GM18873 (cell line): ENCODE data around the gene C20orf144.
"Not testable (repeated sequence)": the region's sequence is repeated elsewhere in the genome, so short reads cannot be mapped to it uniquely, and the experiment has no call there.

Experiments used
- ATAC-seq: cut with Tn5 transposase; IDR thresholded peaks from one replicate; pipeline ENCODE4 v1.9.1; 2021; ENCODE audit warnings: mild to moderate bottlenecking, moderate library complexity, moderate number of reproducible peaks; ENCODE audit not compliant: unreplicated experiment, low FRiP score

The C20orf144 gene

DNA sequence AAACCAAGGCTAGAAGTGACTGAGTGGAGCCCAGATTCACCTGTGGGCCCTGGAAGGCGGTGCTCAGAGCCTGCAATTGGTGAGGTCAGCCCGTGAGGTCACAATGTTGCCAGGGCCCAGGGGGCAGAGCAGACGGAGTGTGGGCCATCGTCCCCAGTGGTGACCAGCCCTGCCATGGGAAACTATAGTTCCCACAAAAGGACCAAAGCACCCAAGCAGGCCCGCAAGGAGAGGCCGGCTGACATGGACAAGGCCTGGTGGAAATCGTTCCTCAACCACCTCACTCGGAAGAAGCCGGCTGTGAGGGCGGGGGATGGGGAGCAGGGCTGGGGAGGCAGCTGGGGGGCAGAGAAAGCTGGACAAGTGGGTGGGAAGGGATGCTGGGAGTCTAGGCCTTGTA is at the start of gene C20orf144:
C20orf144 (plus strand) TSS at position 156 of the 400 bp plus-strand sequence; CDS start at position 175, 19 bp downstream.
- ATAC-seq: no peak

DNA sequence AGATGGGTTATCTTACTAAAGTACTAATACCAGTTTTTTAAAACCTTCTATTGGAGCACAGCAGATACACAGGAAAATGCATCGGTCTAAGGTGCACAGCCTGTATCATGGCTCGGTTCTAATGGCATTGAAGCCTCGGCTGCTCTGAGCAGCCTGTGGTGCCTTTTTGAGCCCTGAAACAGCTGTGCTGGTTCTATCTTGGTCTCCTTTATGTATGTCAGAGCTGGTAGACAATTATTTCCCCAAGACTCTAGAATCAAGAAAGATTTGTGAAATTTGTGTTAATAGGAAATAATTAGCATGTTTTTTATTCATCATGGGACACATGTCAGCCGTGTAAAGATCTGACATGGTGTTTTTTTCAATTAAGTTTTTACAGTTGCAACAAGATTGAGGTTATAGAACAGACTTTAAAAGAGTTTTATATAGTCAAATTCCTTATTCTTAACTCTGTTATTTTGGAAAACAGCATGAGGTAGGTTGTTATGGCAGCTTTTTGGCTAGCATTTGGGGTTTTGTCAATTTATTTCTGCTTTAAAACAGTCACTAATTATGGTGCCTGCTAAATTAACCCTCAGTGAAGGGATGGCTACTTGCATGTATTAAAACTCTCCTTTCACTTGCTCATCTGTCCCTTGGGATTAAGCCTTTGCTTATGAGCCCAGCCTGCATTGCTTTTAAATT is 40.3 kb upstream of the C20orf144 start:
- no peak for ATAC-seq

DNA sequence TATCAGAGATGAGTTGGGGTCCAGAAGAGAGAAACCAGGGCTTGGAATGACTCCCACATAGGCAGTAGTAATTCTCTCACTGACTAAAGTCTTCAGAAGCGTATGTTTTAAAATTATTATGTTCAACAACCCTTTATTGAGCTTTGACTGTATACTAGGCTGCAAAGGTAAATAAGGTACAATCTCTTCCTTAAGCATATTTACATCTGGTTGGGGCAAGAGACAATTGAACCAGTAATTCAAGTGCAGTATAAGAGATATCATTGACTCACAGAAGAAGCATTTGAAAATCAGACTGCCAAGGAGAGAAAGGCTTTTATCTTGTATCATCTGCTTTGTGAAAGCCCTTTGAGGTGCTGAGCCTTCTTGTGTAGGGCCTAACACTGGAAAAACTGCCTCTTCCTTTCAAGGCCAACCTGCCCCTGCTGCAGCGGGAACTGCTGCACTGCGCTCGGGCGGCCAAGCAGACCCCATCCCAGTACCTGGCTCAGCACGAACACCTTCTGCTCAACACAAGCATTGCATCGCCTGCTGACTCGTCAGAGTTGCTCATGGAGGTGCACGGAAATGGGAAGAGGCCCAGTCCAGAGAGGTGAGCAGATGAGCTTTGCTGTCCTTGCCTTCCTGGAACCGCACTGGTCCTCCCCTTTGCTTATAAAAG is 39.3 kb upstream of the C20orf144 start:
- ATAC-seq: no peak

DNA sequence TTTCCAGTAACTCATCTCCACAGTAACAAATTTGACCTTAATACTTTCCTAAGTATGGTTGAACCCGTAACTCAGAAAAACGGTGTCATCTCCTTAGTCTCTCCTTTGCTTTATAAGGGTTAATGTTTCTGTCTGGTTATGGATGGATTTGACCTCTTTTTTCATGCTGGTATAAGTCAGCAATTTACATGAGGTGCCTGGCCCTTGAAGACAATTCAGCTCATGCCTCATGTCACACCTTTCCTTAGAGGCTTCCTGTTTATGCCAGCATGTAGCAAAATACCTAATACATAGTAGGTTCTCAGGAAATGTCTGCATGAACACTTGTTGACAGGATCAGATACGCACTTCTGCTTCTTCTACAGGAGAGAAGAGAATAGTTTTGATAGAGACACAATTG is 37.7 kb upstream of the C20orf144 start:
- no peak for ATAC-seq

DNA sequence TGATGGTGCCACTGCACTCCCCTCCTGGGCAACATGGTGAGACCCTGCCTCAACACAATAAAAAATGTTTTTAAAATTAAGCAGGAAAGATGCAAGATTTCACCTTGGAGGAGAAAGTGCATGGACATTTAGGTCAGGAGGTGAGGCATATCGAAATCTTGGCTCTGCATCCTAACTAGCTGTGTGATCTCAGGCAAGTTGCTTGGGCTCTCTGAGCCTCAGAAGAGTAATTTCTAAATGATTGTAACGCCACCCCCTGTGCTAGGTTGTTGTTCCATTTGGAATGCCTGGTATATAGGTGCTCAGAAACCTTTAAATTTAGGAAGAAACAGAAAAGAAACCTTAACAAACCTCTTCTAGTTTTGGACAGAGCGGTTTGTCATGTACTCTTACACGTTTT is 35.9 kb upstream of the C20orf144 start:
- ATAC-seq: no peak

DNA sequence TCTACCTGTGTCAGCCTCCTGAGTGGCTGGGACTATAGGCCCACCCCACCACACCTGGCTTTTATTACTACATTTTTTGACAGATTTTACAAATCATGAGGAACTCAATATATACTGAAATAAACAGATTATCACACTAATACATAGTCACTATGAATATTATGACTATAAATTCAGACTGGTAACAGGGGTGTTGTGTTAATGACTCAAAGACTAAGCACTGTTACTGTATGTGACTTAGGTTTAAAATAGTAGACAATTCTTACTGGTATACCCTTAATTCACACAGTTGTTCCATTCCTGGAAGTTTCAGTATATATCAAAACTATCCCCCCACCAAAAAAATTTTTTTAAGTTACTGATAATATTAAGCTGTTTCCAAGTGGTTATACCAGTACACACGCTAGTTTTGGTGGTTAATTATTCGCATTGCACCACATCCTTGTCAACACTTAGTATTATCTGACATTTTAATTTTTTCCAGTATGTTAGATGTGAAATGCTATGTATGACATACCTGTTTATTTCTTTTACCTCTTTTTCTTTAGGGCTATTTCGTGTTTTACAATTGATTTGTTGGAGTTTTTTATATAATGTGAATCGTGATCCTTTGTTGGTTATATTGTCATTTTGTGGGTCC is 34.4 kb upstream of the C20orf144 start:
- no peak for ATAC-seq

DNA sequence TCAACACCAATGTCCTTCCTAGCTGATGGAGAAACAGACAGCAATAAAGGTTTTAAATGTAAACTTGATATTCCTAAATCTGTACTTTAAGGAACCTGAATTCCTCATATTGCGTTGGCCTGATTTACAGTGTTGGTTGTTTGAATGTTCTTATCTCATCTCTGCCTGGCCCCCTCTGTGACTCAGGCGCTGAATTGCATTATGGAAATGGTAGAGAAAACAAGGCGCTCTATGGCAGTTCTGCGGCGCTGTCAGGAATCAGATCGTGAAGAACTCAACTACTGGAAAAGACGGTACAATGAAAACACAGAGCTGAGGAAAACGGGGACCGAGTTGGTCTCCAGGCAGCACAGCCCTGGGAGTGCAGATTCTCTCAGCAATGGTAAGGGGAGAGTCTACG is 32.6 kb upstream of the C20orf144 start:
- ATAC-seq: no peak

DNA sequence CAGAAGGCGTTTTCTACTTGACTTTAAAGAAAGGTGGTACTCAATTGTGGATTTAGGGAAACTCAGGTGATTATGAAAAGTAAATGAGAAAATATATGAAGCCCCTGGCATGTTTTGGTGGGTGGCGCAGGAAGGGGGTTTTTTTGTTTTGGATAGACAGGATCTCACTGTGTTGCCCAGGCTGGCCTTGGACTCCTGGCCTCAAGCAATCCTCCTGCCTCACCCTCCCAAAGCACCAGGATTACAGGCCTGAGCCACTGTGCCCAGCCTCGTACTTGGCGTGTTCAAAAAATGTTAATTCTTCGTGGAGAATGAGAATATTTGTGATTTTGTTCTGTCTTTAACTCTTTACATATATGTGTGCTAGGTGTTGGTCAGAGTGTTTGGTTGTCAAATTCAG is 32.1 kb upstream of the C20orf144 start:
- ATAC-seq: no peak

DNA sequence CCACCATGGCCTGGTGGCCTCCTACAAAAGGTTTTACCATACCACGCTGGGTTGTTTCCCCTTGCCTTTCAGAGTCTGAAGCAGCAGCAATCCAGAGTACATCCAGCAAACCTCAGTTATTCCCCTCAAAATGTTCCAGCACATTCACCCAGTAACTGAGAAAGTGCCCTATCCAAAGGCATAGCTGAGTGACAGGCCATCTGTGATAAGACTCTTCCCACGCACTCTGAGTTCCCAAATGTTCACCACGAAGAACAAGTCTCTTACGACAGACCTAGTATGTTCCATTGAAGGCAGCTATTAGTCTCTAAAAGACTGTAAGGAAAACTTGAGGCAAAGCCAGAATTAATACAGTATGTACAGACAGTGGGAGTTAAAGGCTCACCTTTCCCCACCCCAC is 31.6 kb upstream of the C20orf144 start:
- ATAC-seq: no peak

DNA sequence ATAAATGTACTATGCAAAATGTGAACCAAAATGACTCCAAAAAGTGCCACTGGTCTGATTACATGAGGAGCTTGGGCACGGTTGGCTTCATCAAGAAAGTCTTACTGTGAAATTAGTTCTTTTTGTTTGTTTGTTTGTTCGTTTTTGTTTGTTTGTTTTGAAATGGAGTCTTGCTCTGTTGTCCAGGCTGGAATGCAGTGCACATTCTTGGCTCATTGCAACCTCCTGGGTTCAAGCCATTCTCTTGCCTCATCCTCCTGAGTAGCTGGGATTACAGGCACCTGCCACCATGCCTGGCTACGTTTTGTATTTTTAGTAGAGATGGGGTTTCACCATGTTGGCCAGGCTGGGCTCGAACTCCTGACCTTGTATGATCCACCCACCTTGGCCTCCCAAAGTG is 30.2 kb upstream of the C20orf144 start:
- ATAC-seq: not testable (repeated sequence)

DNA sequence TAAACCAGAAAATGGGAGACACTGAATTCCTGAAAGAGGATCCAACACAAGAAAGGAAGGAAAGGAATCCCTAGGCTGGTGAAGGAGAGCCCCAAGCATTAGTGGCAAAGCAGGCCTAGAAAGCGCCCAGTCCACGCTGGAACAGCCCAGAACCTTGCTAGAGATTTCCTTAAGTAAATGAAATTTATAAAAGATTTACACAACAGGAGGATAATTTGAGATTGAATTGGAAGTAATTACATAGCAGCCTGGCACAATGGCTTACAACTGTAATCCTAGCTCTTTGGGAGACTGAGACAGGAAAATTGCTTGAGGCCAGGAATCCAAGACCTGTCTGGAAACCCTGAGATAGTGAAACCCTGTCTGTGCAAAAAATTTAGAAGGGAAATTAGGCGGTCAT is 26.8 kb upstream of the C20orf144 start:
- no peak for ATAC-seq

DNA sequence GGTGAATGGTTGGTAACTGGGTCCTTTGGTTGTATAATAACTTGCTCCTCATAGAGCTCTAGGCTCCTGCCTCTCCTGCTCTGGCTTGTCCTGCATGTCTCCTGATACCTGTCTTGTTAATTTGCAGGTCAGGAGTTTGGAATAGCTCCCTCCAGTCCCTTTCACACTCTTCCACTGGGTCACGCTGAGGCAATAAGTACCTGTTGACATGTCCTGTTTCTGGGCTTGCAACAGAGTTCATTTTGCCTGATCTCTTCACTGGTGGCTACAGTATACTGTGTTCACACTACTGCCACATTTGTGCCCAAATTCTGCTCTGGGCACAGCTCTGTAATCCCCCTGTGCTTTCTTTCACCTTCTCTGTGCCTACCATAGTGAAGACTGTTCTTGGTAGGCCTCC is 25.4 kb upstream of the C20orf144 start:
- no peak for ATAC-seq

DNA sequence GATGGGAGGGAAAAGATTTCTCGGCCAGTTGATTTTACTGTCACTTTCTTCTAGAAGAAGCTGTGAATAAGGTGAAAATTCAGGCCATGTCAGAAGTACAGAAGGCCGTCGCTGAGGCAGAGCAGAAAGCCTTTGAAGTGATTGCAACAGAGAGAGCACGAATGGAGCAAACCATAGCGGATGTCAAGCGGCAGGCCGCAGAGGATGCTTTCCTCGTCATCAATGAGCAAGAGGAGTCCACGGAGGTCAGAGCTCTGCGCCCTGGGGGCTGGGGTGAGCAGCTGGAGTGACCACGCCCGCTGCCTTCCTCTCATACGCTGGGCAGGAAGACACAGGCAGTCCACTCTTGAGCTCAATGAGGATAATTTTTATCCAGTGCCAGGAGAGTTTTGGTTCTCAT is 21.8 kb upstream of the C20orf144 start:
- no peak for ATAC-seq

DNA sequence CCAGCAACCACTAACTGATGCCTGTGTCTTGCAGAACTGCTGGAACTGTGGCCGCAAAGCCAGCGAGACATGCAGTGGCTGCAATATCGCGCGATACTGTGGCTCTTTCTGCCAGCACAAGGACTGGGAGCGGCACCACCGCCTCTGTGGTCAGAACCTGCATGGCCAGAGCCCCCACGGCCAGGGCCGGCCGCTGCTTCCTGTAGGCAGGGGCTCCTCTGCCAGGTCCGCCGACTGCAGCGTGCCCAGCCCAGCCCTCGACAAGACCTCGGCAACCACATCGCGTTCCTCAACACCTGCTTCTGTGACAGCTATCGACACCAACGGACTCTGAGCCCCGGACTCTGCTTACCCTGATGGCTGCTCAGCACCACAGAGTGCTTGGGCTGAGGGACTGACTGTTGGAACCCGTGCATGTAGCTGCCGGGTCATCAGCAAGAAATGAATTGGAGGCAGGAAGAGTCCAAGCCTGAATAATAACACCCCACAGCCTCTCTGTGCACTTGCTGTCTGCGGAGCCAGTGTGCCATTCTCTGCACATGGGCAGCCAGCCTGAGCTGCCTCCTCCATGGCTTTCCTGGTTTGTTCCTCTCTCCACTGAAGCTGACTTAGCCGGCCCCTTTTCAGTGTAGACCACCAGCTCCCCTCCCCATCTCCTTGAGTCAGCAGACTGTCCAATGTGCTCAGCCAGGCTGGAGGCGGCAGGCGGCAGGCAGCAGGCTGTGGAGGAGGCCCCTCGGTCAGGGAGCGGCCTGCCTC is 17.6 kb upstream of the C20orf144 start:
- ATAC-seq: no peak

DNA sequence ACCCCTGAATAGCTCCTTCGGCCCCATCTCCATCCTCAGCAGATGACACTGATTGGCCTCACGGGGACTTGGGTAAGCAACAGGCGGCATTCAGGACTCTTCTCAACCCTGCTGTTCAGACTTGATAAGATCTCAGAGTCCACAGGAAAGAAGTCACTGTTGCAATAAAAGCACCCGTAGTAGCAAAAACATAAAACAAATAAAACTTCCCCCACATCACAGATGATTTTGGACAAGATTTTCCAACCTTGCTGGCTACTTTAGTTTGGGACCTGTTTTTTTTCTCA is 17.1 kb upstream of the C20orf144 start:
- ATAC-seq: no peak

DNA sequence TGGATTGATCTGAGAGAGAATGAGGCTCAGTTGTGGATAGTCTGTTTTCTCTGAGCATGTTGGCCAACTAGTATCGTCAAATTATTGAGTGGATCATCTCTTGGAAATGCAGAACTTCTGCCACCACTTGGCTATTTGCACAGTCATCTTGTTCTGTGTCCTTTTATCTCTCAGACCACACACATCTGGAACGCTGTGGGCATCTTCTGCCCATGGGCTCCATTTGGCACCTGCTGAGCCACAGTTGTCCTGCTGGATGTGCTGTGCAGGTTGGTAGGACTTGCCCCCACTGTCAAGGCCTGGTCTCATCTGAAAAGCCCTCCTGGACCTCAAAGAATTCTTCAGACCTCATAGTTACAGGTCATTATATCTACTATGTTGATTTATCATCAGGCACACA is 16.7 kb upstream of the C20orf144 start:
- no peak for ATAC-seq

DNA sequence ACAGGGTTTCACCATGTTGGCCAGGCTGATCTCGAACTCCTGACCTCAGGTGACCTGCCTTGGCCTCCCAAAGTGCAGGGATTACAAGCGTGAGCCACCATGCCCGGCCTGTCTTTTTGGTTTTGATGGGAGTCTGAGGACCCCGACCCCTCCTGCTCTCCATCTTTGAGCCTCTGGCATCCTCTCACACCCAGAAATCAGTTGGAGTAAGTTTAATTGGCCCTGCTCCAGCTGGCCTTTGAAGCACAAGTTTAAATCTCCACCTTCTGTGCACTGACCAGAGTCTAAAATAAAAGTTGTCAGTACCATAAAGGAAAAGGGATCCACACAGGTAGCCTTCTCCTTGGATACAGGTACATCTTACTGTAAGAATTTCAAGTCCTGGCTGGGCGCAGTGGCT is 15.9 kb upstream of the C20orf144 start:
- ATAC-seq: no peak

DNA sequence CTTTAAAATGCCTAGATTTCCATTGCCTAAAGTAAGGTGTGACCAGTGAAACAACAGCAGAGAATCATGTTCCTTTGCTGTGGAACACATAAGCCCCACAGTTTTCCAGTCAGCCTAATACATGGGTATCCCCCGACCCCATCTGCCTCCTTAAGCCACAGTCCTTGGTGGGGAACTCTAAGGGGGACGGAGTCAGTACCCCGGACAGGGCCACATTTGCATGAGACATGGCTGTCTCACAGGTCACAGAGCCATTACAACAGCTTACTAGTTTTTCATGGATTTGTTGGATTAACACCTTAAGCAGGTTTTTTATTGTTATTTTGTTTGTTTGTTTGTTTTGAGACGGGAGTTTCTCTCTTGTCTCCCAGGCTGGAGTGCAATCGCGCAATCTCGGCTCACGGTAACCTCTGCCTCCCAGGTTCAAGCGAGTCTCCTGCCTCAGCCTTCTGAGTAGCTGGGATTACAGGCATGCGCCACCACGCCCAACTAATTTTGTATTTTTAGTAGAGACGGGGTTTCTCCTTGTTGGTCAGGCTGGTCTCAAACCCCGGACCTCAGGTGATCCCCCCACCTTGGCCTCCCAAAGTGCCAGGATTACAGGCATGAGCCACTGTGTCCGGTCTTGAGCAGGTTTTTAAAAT is 15.0 kb upstream of the C20orf144 start:
- not testable (repeated sequence) for ATAC-seq

DNA sequence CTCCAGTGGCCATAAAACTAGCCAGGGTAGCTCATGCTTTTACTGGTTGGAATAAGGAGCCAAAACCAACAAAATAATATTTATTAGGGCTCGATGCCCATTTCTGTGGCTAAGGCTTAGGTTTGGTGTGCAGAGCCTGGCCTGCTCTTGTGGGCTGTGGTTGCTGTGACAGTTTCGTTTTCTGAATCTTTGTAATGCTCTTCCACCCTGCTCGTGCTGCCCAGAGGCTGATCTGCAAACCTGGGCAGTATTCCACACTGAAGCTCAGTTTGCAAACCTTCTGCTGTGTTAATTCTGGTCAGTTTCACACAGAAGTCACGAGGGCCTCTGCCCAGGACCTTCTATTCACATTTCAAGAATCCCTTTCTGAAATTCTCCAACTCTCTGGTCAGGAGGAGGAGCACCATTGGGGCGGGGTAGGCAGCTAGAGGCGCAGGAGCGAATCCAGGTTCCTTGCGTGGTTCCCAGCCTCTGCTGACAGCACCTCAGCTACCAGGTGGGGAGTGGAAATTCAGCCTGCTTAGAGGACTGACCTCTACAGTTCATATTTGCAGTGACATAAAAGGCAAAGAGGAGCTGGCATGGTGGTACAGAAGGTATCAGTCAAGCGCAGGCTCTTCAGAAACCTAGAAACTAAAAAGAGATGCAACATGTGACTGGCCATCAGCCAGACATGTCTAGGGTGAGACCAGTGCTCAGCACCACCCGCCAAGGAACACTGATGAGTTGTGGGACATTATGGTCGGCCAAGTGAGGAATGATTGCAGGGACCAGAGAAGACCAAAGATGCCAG is 14.3 kb upstream of the C20orf144 start:
- ATAC-seq: no peak

DNA sequence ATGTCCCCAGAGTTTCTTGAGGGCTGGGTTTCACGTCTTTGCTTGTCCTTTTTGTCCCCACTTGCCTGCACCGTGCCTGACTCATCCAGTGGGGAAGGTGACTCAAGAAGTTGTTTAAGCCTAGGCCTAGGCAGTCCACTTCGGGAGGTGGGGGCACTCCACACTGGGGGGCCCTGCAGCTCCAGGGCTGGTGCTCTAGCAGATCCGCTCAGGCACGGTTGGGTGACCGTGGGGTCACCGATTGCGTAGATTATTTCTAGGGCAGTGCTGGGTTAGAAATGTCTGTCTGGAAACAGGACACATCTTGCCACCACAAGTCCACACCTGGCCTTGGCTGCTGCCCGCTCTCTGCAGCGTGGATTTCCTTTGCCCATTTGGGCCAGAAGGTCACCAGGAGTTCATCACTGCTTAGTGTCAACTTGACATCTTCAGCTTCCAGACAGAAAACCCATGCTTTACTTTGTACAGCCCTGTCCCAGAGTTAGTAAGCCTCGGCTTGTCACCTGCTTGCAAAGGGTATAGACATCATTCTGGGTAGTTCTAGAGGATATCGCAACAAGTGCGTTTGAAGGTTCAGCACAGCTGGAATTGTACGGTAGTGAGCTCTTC is 13.6 kb upstream of the C20orf144 start:
- no peak for ATAC-seq
